WERI-Rb-1 (cell line): ENCODE results near the gene IGF1R.

Experiments
- DNase-seq: peaks from one replicate; pipeline ENCODE4 v3.0.0-alpha.2; 2020
- H3K27ac ChIP-seq: fragments of 250-450 bp; sonication (Bioruptor Pico); 2 replicates; pipeline ENCODE4 v1.5.1; 2020; ENCODE audit warnings: mild to moderate bottlenecking, moderate library complexity
- H3K27me3 ChIP-seq: fragments of 250-450 bp; sonication (Bioruptor Pico); 2 replicates; pipeline ENCODE4 v1.5.1; 2021; ENCODE audit warnings: mild to moderate bottlenecking, low read depth, moderate library complexity; ENCODE audit not compliant: insufficient read depth, severe bottlenecking
- H3K36me3 ChIP-seq: fragments of 250-450 bp; sonication (Bioruptor Pico); 2 replicates; pipeline ENCODE4 v1.5.1; 2020; ENCODE audit warnings: mild to moderate bottlenecking, moderate library complexity
- H3K4me3 ChIP-seq: 2 replicates; pipeline ENCODE4 v1.5.1; 2011; ENCODE audit warnings: low read depth, mild to moderate bottlenecking, control low read depth, low read length
- H3K9me3 ChIP-seq: fragments of 250-450 bp; sonication (Bioruptor Pico); 2 replicates; pipeline ENCODE4 v1.5.1; 2021; ENCODE audit warnings: mild to moderate bottlenecking, moderate library complexity; ENCODE audit not compliant: severe bottlenecking
- TF ChIP-seq, protein P1 (sequence below): IDR thresholded peaks from 2 replicates; pipeline ENCODE4 v1.5.1; 2011; ENCODE audit warnings: low read depth, mild to moderate bottlenecking, control low read depth, inconsistent platforms, low read length

The IGF1R gene

DNA sequence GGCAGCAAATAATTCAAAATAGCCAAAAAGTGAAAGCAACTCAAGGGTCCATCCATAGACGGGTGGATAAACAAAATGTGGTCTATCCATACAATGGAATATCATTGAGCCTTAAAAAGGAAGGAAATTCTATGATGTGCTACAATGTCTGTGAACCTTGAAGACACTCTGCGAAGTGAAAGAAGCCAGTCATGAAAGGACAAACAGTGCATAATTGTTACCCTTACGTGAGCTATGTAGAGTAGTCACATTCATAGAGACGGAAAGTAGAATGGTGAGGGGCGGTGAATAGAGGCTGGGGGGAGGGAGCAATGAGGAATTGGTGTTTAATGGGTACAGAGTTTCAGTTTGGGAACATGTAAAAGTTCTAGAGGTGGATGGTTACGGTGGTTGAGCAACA lies 18.1 kb downstream of the IGF1R start:
- Histone ChIP-seq H3K9me3 (no peaks in the 10 kb centered on the region), H3K4me3 (no peak overlapping the region), H3K36me3 (no peaks in the 10 kb centered on the region), H3K27ac (no peak overlapping the region), H3K27me3 (no peaks in the 10 kb centered on the region)
- TF ChIP-seq, protein P1, sequence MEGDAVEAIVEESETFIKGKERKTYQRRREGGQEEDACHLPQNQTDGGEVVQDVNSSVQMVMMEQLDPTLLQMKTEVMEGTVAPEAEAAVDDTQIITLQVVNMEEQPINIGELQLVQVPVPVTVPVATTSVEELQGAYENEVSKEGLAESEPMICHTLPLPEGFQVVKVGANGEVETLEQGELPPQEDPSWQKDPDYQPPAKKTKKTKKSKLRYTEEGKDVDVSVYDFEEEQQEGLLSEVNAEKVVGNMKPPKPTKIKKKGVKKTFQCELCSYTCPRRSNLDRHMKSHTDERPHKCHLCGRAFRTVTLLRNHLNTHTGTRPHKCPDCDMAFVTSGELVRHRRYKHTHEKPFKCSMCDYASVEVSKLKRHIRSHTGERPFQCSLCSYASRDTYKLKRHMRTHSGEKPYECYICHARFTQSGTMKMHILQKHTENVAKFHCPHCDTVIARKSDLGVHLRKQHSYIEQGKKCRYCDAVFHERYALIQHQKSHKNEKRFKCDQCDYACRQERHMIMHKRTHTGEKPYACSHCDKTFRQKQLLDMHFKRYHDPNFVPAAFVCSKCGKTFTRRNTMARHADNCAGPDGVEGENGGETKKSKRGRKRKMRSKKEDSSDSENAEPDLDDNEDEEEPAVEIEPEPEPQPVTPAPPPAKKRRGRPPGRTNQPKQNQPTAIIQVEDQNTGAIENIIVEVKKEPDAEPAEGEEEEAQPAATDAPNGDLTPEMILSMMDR = no peak
- DNase-seq = no peak

DNA sequence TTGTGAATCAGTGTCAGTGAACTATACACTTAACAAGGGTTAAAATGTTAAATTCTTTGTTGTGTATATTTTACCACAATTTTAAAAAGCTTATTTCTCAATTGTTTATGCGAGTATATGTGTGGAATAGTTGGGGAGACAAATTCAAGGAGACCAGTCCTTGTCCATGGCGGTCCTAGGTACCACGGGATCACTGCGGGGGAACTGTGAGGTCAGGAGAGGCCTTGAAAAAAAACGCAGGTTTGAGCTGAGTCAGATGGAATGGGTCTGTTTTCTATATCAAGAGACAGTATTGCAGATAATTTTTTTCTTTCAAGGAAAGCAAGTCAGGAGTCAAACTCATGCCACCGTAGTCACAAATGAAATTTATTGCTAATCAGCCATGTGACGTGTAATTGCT lies 18.5 kb downstream of the IGF1R start:
- DNase-seq = no peak
- Histone ChIP-seq H3K9me3 (no peaks in the 10 kb centered on the region), H3K4me3 (no peak overlapping the region), H3K27me3 (no peaks in the 10 kb centered on the region), H3K27ac (no peak overlapping the region), H3K36me3 (no peaks in the 10 kb centered on the region)
- TF ChIP-seq, protein P1 = no peak

DNA sequence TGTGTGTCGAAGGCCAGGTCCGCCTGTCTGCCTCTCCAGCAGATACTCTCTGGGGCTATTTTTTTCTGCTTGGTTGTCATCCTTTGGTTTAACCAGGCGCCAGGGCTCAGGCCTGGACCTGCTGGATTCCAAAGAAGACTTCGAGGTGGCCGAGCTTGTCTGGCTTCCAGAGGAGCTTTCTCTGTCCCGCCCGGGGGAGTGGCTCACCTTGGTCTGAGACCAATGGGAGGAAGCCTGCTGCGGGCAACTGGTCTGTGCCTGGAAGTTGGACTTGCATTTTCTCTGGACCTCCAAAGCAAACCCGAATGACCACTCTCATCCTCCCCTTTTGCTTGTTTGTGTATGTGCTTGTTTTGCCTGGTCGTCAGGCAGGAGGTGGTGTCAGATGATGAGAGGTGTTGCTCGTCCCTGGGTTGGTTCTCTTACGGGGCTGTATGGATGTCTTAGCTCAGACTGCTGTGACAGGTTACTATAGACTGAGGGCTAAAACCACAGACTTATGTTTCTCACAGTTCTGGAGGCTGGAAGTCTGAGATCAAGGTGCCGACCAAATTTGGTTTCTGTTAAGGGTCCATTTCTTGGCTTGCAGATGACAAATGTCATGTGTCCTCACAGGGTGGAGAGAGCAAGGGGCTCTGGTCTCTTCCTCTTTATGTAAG lies 19.3 kb downstream of the IGF1R start:
- Histone ChIP-seq H3K9me3 (no peaks in the 10 kb centered on the region), H3K27ac (no peak overlapping the region)
- no peak for DNase-seq

DNA sequence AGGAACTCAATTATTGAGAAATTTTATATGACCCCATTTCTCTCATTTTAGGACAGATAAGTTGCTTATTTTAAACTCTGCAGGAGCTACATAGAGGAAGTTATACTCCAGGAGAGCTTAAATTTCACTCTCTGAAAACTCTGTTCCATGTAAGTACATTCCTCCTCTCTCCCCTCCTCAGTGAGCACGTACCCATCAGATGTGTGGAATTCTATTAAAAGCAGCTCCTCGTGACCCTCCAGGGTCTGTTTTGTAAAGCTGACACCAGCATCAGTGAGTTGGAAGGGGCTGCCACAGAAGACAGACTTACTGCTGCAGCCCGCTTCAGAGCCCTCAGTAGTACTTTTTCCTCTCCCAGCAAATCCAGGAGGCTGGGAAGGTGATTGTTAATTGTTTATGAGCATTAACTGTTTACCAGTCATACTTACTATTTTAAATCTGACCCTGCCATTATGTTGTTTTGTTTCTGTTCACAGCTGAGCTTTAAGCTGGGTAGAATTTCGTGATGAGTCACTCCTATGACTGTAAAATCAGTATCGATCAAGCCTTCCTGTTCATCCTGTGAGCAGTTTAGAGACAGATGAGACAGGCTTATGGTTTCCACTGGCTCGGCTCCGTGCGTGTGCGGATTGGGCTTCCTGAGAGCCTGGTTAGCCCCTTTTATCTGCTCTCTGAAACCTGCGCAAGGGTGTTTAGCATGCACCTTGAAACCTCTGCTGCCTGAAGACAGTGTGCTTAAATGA lies 20.4 kb downstream of the IGF1R start:
- Histone ChIP-seq H3K27ac (peak overlapping the region; percentile 10; the same call in 1 of the 2 replicates), H3K4me3 (no peak overlapping the region), H3K9me3 (no peaks in the 10 kb centered on the region), H3K27me3 (no peaks in the 10 kb centered on the region), H3K36me3 (no peaks in the 10 kb centered on the region)
- DNase-seq = peak; percentile 60
- TF ChIP-seq, protein P1 = no peak

More for the DNA sequence above, 19.3 kb downstream of the IGF1R start:
- TF ChIP-seq, protein P1 = no peak
- H3K27me3 ChIP-seq = no peaks in the 10 kb centered on the region
- no peaks in the 10 kb centered on the region for H3K36me3 ChIP-seq
- no peak overlapping the region for H3K4me3 ChIP-seq

DNA sequence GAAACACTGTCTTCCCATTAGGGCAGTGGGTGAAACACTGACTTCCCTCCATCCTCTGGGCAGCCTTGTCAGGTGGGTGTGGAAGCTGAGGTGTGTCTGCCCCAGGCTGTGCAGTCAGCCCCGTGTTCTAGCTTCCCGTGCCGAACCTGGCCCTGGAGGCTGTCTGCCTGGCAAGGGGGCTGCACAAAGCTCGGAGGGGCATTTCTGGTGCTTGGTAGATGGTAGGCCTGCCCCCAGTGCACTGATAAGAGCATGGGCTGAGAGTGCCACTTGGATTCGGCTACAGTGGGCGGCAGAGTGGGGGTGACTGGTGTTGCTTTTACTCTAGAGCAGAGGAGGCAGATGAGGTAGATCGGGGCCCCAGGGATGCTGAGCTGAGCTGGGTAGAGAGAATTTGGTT lies 21.3 kb downstream of the IGF1R start:
- no peak for DNase-seq
- Histone ChIP-seq H3K27me3 (no peaks in the 10 kb centered on the region), H3K9me3 (no peaks in the 10 kb centered on the region), H3K4me3 (no peak overlapping the region), H3K36me3 (no peaks in the 10 kb centered on the region), H3K27ac (no peak overlapping the region)
- TF ChIP-seq, protein P1 = no peak
